ENCODE results near the gene HDGFL3.

GRCh38 chr15:83158393-83158792 is 49.2 kb downstream of the HDGFL3 start:
- TF ChIP-seq REST (IDR thresholded peaks at IDR 0.05; ENCODE audit: low read depth) (no peak), YY1 (IDR thresholded peaks at IDR 0.05; ENCODE audit: low read depth) (no peak), RAD21 (IDR thresholded peaks at IDR 0.05; ENCODE audit: low read depth) (no peak), TAF1 (IDR thresholded peaks at IDR 0.05; ENCODE audit: low read depth) (no peak), CEBPB (IDR thresholded peaks at IDR 0.05) (no peak), EP300 (IDR thresholded peaks at IDR 0.05; ENCODE audit: borderline replicate concordance) (no peak), FOXM1 (IDR thresholded peaks at IDR 0.05; ENCODE audit: borderline replicate concordance, low read depth) (no peak), TCF12 (IDR thresholded peaks at IDR 0.05; ENCODE audit: low read depth) (no peak), CREB1 (IDR thresholded peaks at IDR 0.05; ENCODE audit: low read depth) (no peak), NFIC (IDR thresholded peaks at IDR 0.05) (no peak)
- TF ChIP-seq, protein P1, sequence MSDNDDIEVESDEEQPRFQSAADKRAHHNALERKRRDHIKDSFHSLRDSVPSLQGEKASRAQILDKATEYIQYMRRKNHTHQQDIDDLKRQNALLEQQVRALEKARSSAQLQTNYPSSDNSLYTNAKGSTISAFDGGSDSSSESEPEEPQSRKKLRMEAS (IDR thresholded peaks at IDR 0.05): no peak
